ENCODE results near the gene C19orf25.

GRCh38 chr19:1522061-1522460 is 43.0 kb upstream of the C19orf25 start:
- no peak for TF ChIP-seq MAX (IDR thresholded peaks at IDR 0.05; ENCODE audit: low read depth)
- TF ChIP-seq RFX5 (IDR thresholded peaks at IDR 0.05; ENCODE audit: low read length) = no peak
- TF ChIP-seq TEAD4 (IDR thresholded peaks at IDR 0.05; ENCODE audit: borderline replicate concordance, insufficient read depth) = no peak
- TF ChIP-seq CTCF (IDR thresholded peaks at IDR 0.05) = no peak
- no peak for TF ChIP-seq RCOR1 (IDR thresholded peaks at IDR 0.05; ENCODE audit: low read length)

All from SK-N-SH (cell line).